Head of caudate nucleus (tissue), 42 donors: ENCODE results near the gene CARNS1.

ENCODE experiments used
- DNase-seq, 42 donors: peaks; one replicate each; pipeline versions ENCODE4 v3.0.0 to v3.0.0-alpha.2; 2020 to 2021; ENCODE audit warnings: mixed read lengths in 7 of 42
- intact Hi-C: fragments of 100-400 bp; cut with DNase I; formaldehyde crosslinking; loops from one replicate; pipeline ENCODE4 v1.15.0; 2022

The CARNS1 gene

GRCh38 chr11:67431346-67432249 is 16.1 kb downstream of the CARNS1 start:
- intact Hi-C loops = no loop called here
- DNase-seq = no peak

GRCh38 chr11:67432655-67433349 is 17.3 kb downstream of the CARNS1 start:
- intact Hi-C loops = no loop called here
- DNase-seq = no peak

GRCh38 chr11:67433536-67434394 is 18.3 kb downstream of the CARNS1 start:
- intact Hi-C loops = no loop called here
- no peak for DNase-seq

GRCh38 chr11:67434395-67434881 is 19.0 kb downstream of the CARNS1 start:
- DNase-seq = no peak
- intact Hi-C loops = no loop called here

- intact Hi-C loops = no loop called here
- no peak for DNase-seq
These were observed 19.7 kb downstream of the CARNS1 start for GRCh38 chr11:67435031-67435726.

- no peak for DNase-seq
- intact Hi-C loops = no loop called here
These were observed 20.4 kb downstream of the CARNS1 start for GRCh38 chr11:67435727-67436458.

GRCh38 chr11:67436459-67437081 is 21.1 kb downstream of the CARNS1 start:
- no peak for DNase-seq
- intact Hi-C loops = no loop called here

GRCh38 chr11:67437082-67437808 is 21.8 kb downstream of the CARNS1 start, which contains the start of gene PTPRCAP:
PTPRCAP (minus strand) TSS chr11:67437682; CDS start chr11:67437619, 63 bp downstream.
- no peak for DNase-seq
- intact Hi-C loops = no loop called here

- intact Hi-C loops = no loop called here
- DNase-seq = no peak
These were observed 22.3 kb downstream of the CARNS1 start for GRCh38 chr11:67437809-67438157.

- intact Hi-C loops = no loop called here
- no peak for DNase-seq
These were observed 22.9 kb downstream of the CARNS1 start for GRCh38 chr11:67438158-67438902.

- intact Hi-C loops = no loop called here
- DNase-seq = peak in 8 of 42 donors; percentile 24 to 72 (median 46)
These were observed 24.1 kb downstream of the CARNS1 start for GRCh38 chr11:67439321-67440228.

GRCh38 chr11:67440229-67441097 is 25.0 kb downstream of the CARNS1 start:
- no peak for DNase-seq

GRCh38 chr11:67441098-67441563 is 25.7 kb downstream of the CARNS1 start:
- DNase-seq = no peak
- intact Hi-C loops = no loop called here

More at GRCh38 chr11:67440229-67441097, 25.0 kb downstream of the CARNS1 start:
- intact Hi-C loops = no loop called here

GRCh38 chr11:67441731-67442351 is 26.4 kb downstream of the CARNS1 start:
- intact Hi-C loops = no loop called here
- DNase-seq = no peak
